Endothelial cell of umbilical vein (primary cell): ENCODE data around the gene CXorf65. TPM values are rescaled to one million over a fixed set of nuclear protein-coding genes. Genes with fewer than 3 reads are reported as not detected.

ENCODE experiments used
- BruUV-seq: library from RNA; stranded (reverse); fragments of 400-500 nt; replicated peaks from 2 replicates; lab custom pipeline; 2021; lab: Mats Ljungman, UMichigan
- CTCF ChIA-PET: fragments of 300-600, 350-600 bp; sonication (Branson Sonifier 250); formaldehyde crosslinking; loops from one replicate; lab custom pipeline; 2021; ENCODE audit warnings: antibody characterized with exemption, inconsistent platforms; lab: Charles Lee
- POLR2A ChIA-PET: fragments of 300-600, 350-600 bp; sonication (Branson Sonifier 250); formaldehyde crosslinking; loops from one replicate; lab custom pipeline; 2021; ENCODE audit warnings: antibody characterized with exemption, inconsistent platforms; lab: Charles Lee
- DNase-seq: peaks from one replicate; pipeline ENCODE4 v3.0.0-alpha.2; 2011; ENCODE audit warnings: low read depth, low spot score
- FAIRE-seq: peaks from 2 replicates; lab custom pipeline; 2011; peaks lifted over from hg19 to GRCh38; lab: Jason Lieb, UNC
- H2AFZ ChIP-seq: 2 replicates; pipeline ENCODE4 v1.6.0; 2012; ENCODE audit warnings: low read depth, low read length, control low read depth, inconsistent platforms
- H3K27ac ChIP-seq: 2 replicates; pipeline ENCODE4 v1.5.1; 2011; ENCODE audit warnings: low read depth, mild to moderate bottlenecking, control low read depth, low read length, moderate library complexity; ENCODE audit not compliant: insufficient read depth
- H3K27me3 ChIP-seq, 2 experiments: 2 replicates each; pipeline versions ENCODE4 v1.6.0 to v1.6.1; 2011; ENCODE audit warnings: low read length in 2 of 2, mixed read lengths in 1 of 2; ENCODE audit not compliant: control insufficient read depth in 2 of 2, insufficient read depth in 2 of 2
- H3K36me3 ChIP-seq, 2 experiments: 2 replicates in 1 of 2; 3 replicates in 1 of 2; pipeline ENCODE4 v1.5.1; 2011; ENCODE audit warnings: low read length in 2 of 2, mild to moderate bottlenecking in 1 of 2, moderate library complexity in 1 of 2; ENCODE audit not compliant: control insufficient read depth in 2 of 2, insufficient read depth in 2 of 2; ENCODE audit errors: extremely low read depth in 1 of 2
- H3K4me1 ChIP-seq: 3 replicates; pipeline ENCODE4 v1.5.1; 2011; ENCODE audit warnings: mild to moderate bottlenecking, low read length; ENCODE audit not compliant: control insufficient read depth, insufficient read depth; ENCODE audit errors: extremely low read depth
- H3K4me2 ChIP-seq: 2 replicates; pipeline ENCODE4 v1.6.1; 2011; ENCODE audit warnings: low read length, control low read depth, mixed read lengths; ENCODE audit not compliant: insufficient read depth
- H3K4me3 ChIP-seq, 3 experiments: fragments of 200-600 bp in 1 of 3; sonication (generic), shearing (Covaris generic) in 1 of 3; replicated peaks in 1 of 3; 2 replicates each; pipeline ENCODE4 v1.5.1; 2011 to 2016; ENCODE audit warnings: control low read depth in 3 of 3, low read length in 3 of 3, mild to moderate bottlenecking in 2 of 3, inconsistent platforms in 1 of 3, low read depth in 1 of 3, moderate library complexity in 1 of 3; ENCODE audit not compliant: insufficient read depth in 1 of 3
- H3K79me2 ChIP-seq: 2 replicates; pipeline ENCODE4 v1.6.0; 2012; ENCODE audit warnings: low read length, inconsistent platforms; ENCODE audit not compliant: control insufficient read depth, insufficient read depth
- H3K9ac ChIP-seq: replicated peaks from 2 replicates; pipeline ENCODE3; 2011; ENCODE audit warnings: low read length, control low read depth; ENCODE audit not compliant: insufficient read depth; ENCODE audit errors: extremely low read depth
- H3K9me1 ChIP-seq: replicated peaks from 3 replicates; pipeline ENCODE4 v1.6.0; 2011; ENCODE audit warnings: mild to moderate bottlenecking, low read length; ENCODE audit not compliant: control insufficient read depth, insufficient read depth; ENCODE audit errors: extremely low read depth
- H3K9me3 ChIP-seq: replicated peaks from 2 replicates; pipeline ENCODE4 v1.5.1; 2012; ENCODE audit warnings: low read length, inconsistent platforms; ENCODE audit not compliant: control insufficient read depth, insufficient read depth
- H4K20me1 ChIP-seq: replicated peaks from 2 replicates; pipeline ENCODE3; 2011; ENCODE audit warnings: mild to moderate bottlenecking, low read length; ENCODE audit not compliant: control insufficient read depth, insufficient read depth; ENCODE audit errors: extremely low read depth
- EZH2 ChIP-seq: IDR thresholded peaks from 2 replicates; pipeline ENCODE4 v1.6.1; 2012; ENCODE audit warnings: borderline replicate concordance, low read depth, mild to moderate bottlenecking, moderate library complexity, low read length, inconsistent platforms; ENCODE audit not compliant: severe bottlenecking
- FOS ChIP-seq: IDR thresholded peaks from 2 replicates; pipeline ENCODE4 v1.6.1; 2011; ENCODE audit warnings: mild to moderate bottlenecking, low read length, moderate library complexity, borderline replicate concordance; ENCODE audit not compliant: insufficient read depth
- GATA2 ChIP-seq: IDR thresholded peaks from 2 replicates; pipeline ENCODE4 v1.7.0; 2011; ENCODE audit warnings: low read depth, mild to moderate bottlenecking, moderate library complexity, mixed read lengths, low read length; ENCODE audit not compliant: insufficient read length, insufficient read depth
- JUN ChIP-seq: IDR thresholded peaks from 2 replicates; pipeline ENCODE4 v1.6.1; 2011; ENCODE audit warnings: borderline replicate concordance, low read depth; ENCODE audit not compliant: insufficient read length, insufficient read depth
- MYC ChIP-seq: IDR thresholded peaks from one replicate; pipeline ENCODE4 v1.6.1; 2011; ENCODE audit warnings: mild to moderate bottlenecking, low read depth, low read length
- POLR2A ChIP-seq: IDR thresholded peaks from 2 replicates; pipeline ENCODE4 v1.6.1; 2012; ENCODE audit warnings: low read depth, mild to moderate bottlenecking, control low read depth, low read length
- POLR2AphosphoS5 ChIP-seq: IDR thresholded peaks from 2 replicates; pipeline ENCODE4 v1.6.1; 2012; ENCODE audit warnings: low read depth, mild to moderate bottlenecking, control low read depth, low read length, moderate library complexity; ENCODE audit not compliant: insufficient read depth
- dilution Hi-C: fragments of 300-500 bp; cut with MboI; formaldehyde crosslinking; loops from one replicate; pipeline ENCODE4 v1.15.0; 2019; ENCODE audit warnings: low sequenced_read_pairs; ENCODE audit not compliant: extremely low pct_ligation_motif_present
- intact Hi-C: fragments of 100-400 bp; cut with micrococcal nuclease; formaldehyde crosslinking; loops from one replicate; pipeline ENCODE4 v1.10.0; 2022
- polyA plus RNA-seq, 4 experiments: library from polyadenylated mRNA; depleted of rRNA in 3 of 4; stranded (reverse) in 3 of 4; unstranded in 1 of 4; fragments of >200 nt; gene quantifications; 2 replicates each; pipeline versions ENCODE4 v1.2.1 to v1.2.3, GENCODE V29; 2011 to 2012; ENCODE audit warnings: missing spikeins in 1 of 4
- total RNA-seq: library from RNA; stranded (reverse); gene quantifications from 2 replicates; pipeline ENCODE4 v1.2.3, GENCODE V29; 2021
- TF ChIP-seq, protein P1 (sequence below): IDR thresholded peaks from 2 replicates; pipeline ENCODE4 v1.6.1; 2011; ENCODE audit not compliant: insufficient read depth, insufficient read length
- TF ChIP-seq, protein P2 (sequence below), 2 donors: IDR thresholded peaks; 1 replicate in 1 of 2; 2 replicates in 1 of 2; pipeline ENCODE4 v1.5.1; 2011; ENCODE audit warnings: low read length in 2 of 2, mild to moderate bottlenecking in 2 of 2, moderate library complexity in 2 of 2, control low read depth in 1 of 2, inconsistent platforms in 1 of 2, low read depth in 1 of 2; ENCODE audit not compliant: insufficient read depth in 1 of 2; ENCODE audit errors: extremely low read depth in 1 of 2

Gene CXorf65
- total and polyA plus RNA-seq, 2 donors (not counting 3 experiments of a cell fraction or from before 2014, with no cell fraction given): not detected

DNA sequence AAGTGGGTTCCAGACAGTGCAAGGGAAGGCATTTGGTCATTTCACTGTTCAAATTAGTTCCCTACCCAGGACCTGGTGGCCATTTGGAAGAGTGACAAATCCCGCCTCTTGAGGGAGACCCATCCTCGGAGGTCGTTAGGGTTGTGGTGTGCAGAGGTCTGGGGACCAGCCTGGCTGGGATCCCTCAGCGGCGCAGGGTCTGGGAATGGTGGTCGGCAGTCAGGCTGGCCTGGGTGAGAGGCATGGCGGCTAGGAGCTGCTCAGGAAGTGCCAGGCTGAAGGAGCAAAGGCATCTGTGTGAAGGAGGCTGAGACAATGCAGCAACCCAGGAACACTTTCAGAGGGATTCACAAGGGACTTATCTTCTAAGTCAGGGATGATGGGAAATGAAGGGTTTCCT lies 44.8 kb upstream of the CXorf65 start:
- DNase-seq: no peak
- Histone ChIP-seq H4K20me1 (no peaks in the 10 kb centered on the region), H3K4me1 (no peaks in the 10 kb centered on the region), H2AFZ (no peak overlapping the region), H3K9ac (no peak overlapping the region), H3K36me3 (no peaks in the 10 kb centered on the region), H3K27ac (no peak overlapping the region), H3K9me1 (no peaks in the 10 kb centered on the region), H3K9me3 (no peaks in the 10 kb centered on the region), H3K27me3 (no peaks in the 10 kb centered on the region), H3K79me2 (no peaks in the 10 kb centered on the region), H3K4me3 (no peak overlapping the region), H3K4me2 (no peak overlapping the region)
- TF ChIP-seq EZH2 (no peak), JUN (no peak), MYC (no peak), POLR2A (no peak), FOS (no peak), POLR2AphosphoS5 (no peak), GATA2 (no peak)
- TF ChIP-seq, protein P1, sequence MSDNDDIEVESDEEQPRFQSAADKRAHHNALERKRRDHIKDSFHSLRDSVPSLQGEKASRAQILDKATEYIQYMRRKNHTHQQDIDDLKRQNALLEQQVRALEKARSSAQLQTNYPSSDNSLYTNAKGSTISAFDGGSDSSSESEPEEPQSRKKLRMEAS: no peak
- TF ChIP-seq, protein P2, sequence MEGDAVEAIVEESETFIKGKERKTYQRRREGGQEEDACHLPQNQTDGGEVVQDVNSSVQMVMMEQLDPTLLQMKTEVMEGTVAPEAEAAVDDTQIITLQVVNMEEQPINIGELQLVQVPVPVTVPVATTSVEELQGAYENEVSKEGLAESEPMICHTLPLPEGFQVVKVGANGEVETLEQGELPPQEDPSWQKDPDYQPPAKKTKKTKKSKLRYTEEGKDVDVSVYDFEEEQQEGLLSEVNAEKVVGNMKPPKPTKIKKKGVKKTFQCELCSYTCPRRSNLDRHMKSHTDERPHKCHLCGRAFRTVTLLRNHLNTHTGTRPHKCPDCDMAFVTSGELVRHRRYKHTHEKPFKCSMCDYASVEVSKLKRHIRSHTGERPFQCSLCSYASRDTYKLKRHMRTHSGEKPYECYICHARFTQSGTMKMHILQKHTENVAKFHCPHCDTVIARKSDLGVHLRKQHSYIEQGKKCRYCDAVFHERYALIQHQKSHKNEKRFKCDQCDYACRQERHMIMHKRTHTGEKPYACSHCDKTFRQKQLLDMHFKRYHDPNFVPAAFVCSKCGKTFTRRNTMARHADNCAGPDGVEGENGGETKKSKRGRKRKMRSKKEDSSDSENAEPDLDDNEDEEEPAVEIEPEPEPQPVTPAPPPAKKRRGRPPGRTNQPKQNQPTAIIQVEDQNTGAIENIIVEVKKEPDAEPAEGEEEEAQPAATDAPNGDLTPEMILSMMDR (IDR thresholded peaks at IDR 0.05; ENCODE audit: extremely low read depth in 1 of 2, insufficient read depth in 1 of 2, low read depth in 1 of 2, low read length in 2 of 2): no peak
- ChIA-PET POLR2A (no interaction called here), CTCF (no interaction called here)
- no TSS peak for BruUV-seq
- dilution Hi-C loops: no loop called here
- intact Hi-C loops: no loop called here
- FAIRE-seq: peak; percentile 15
